ENCODE measurements around the gene KIR3DL1.
A peak's percentile ranks its signal among the peaks of the same experiment; 100 is the strongest.
"Not testable (repeated sequence)": the region's sequence is repeated elsewhere in the genome, so short reads cannot be mapped to it uniquely, and the experiment has no call there.

The KIR3DL1 gene

GRCh38 chr19:54817670-54818536, 1.6 kb downstream of the KIR3DL1 start:
- no peak for DNase-seq (ENCODE audit: low spot score)

DNA sequence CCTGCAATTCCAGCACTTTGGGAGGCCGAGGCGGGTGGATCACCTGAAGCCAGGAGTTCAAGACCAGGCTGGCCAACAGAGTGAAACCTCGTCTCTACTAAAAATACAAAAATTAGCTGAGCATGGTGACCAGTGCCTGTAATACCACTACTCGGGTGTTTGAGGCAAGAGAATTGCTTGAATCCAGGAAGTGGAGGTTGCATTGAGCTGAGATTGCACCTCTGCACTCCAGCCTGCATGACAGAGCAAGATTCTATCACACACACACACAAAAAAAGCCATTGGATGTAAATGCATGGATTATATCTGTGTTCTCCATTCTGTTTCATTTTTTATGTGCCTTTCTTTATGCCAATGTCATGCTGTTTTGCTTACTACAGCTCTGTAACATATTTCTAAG, 8.1 kb downstream of the KIR3DL1 start:
- DNase-seq (ENCODE audit: low spot score): not testable (repeated sequence)

DNA sequence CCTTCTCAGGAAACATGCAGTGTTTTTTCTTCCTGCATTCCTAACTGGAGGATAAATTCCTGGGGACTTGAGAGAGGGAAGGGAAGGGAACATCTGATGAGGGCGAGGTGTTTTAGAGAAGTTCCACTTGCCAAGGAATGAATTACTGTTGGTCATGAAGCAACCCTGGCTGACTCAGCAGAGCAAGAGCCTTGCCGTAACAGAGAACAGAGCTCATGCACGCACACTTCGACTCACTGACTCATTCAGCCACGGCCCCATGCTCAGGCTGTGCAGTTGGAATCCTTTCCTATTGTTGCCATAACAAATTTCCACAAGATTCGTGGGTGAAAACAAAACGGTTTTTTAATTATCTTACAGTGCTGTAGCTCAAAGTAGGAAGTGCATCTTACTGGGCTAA, 9.1 kb downstream of the KIR3DL1 start:
- DNase-seq (ENCODE audit: low spot score): not testable (repeated sequence)

DNA sequence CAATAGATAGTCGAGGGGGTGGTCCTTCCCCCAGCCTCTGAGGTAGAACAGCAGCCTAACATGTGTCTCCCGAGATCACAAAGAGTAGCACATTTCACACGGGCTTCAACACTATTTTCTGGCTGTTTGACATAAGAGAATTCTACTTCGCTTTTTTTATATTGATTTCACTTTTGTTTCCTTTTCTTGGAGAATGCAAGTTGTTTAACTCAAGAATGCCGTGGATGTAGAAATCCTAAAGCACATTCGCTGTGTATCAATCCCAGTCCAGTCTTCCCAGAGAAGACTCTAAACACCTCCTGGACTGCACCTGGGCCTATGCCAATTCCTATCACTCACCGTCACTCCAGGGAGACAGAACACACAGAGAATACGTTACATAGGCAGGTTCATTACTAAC, 11.8 kb downstream of the KIR3DL1 start:
- DNase-seq (ENCODE audit: low spot score): not testable (repeated sequence)

GRCh38 chr19:54832496-54832895, 16.2 kb downstream of the KIR3DL1 start, which contains the start of gene KIR2DS4:
Gene KIR2DS4, plus strand, starts transcription at chr19:54832676.
- not testable (repeated sequence) for DNase-seq (ENCODE audit: low spot score)

- DNase-seq (ENCODE audit: low spot score): not testable (repeated sequence)
These were observed 18.9 kb downstream of the KIR3DL1 start for GRCh38 chr19:54835126-54835525.

DNA sequence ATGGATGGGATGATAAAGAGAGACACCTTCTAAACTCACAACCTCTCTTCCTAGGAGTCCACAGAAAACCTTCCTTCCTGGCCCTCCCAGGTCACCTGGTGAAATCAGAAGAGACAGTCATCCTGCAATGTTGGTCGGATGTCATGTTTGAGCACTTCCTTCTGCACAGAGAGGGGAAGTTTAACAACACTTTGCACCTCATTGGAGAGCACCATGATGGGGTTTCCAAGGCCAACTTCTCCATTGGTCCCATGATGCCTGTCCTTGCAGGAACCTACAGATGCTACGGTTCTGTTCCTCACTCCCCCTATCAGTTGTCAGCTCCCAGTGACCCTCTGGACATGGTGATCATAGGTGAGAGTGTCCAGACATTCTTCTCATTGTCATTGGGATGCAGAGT, 21.3 kb downstream of the KIR3DL1 start:
- DNase-seq (ENCODE audit: low spot score): not testable (repeated sequence)

GRCh38 chr19:54843171-54843570, 26.9 kb downstream of the KIR3DL1 start:
- DNase-seq (ENCODE audit: low spot score): not testable (repeated sequence)

GRCh38 chr19:54850061-54850640, 33.9 kb downstream of the KIR3DL1 start, which contains the start of gene KIR3DL2:
Gene KIR3DL2, plus strand, starts transcription at chr19:54850443. Its CDS starts 33 bp downstream, at chr19:54850476.
- DNase-seq (ENCODE audit: low spot score): not testable (repeated sequence)

- DNase-seq (ENCODE audit: low spot score): no peak
These were observed 34.7 kb downstream of the KIR3DL1 start for GRCh38 chr19:54850930-54851329.

- DNase-seq (ENCODE audit: low spot score): no peak
These were observed 35.1 kb downstream of the KIR3DL1 start for GRCh38 chr19:54851353-54851752.

DNA sequence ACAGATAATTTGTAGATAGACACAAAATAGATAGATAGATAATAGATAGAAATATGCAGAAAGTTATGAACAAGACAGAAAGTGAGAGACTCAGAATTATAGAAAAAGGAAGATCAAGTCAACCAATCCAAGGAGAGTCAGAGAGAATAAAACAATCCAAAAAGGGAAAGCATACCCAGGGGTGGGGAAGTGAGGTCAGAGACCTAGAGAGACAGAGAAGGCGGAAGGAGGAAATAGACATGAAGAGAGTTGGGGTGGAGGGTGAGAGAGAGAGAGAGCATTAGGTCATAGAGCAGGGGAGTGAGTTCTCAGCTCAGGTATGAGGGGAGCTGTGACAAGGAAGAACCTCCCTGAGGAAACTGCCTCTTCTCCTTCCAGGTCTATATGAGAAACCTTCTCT, 39.0 kb downstream of the KIR3DL1 start:
- not testable (repeated sequence) for DNase-seq (ENCODE audit: low spot score)

- not testable (repeated sequence) for DNase-seq (ENCODE audit: low spot score)
These were observed 42.2 kb downstream of the KIR3DL1 start for GRCh38 chr19:54858476-54858875.

DNA sequence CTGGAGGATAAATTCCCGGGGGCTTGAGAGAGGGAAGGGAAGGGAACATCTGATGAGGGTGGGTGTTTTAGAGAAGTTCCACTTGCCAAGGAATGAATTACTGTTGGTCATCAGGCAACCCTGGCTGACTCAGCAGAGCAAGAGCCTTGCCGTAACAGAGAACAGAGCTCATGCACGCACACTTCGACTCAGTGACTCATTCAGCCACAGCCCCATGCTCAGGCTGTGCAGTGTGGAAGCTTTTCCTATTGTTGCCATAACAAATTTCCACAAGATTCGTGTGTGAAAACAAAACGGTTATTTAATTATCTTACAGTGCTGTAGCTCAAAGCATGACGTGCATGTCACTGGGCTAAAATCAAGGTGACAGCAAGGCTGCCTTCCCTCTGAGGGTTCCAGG, 43.2 kb downstream of the KIR3DL1 start:
- not testable (repeated sequence) for DNase-seq (ENCODE audit: low spot score)

DNA sequence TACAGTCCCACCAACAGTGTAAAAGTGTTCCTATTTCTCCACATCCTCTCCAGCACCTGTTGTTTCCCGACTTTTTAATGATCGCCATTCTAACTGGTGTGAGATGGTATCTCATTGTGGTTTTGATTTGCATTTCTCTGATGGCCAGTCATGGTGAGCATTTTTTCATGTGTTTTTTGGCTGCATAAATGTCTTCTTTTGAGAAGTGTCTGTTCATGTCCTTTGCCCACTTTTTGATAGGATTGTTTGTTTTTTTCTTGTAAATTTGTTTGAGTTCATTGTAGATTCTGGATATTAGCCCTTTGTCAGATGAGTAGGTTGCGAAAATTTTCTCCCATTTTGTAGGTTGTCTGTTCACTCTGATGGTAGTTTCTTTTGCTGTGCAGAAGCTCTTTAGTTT, 47.2 kb downstream of the KIR3DL1 start:
- DNase-seq (ENCODE audit: low spot score): not testable (repeated sequence)

- no peak for DNase-seq (ENCODE audit: low spot score)
These were observed 55.4 kb downstream of the KIR3DL1 start for GRCh38 chr19:54871696-54872095.

DNA sequence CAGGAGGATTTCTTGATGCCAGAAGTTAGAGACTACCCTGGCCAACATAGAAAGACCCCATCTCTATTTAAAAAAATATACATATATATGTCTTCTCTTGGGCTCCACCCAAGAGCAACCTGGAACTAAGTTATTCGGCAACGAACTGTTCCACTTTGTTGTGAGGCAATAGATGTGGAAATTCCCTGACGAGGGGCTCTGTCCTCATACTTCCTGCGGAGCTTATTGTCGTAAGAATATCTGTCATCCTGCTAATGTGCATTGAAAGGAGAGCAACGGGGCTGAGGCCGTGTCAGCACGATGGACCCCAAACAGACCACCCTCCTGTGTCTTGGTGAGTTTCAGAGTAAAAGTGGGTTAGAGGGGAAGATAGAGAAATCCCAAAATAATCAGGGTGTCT, 57.7 kb downstream of the KIR3DL1 start, which contains the start of gene FCAR:
Gene FCAR, plus strand, starts transcription at position 246 of the 400 bp plus-strand sequence. Its CDS starts 55 bp downstream, at position 301.
- DNase-seq (ENCODE audit: low spot score): no peak

- DNase-seq (ENCODE audit: low spot score): peak; percentile 2
These were observed 59.2 kb downstream of the KIR3DL1 start for GRCh38 chr19:54875506-54875905.

GRCh38 chr19:54877471-54877870, 61.2 kb downstream of the KIR3DL1 start:
- no peak for DNase-seq (ENCODE audit: low spot score)
